GM23338 (cell line): ENCODE results near the gene TCHH. TPM values are rescaled to one million over a fixed set of nuclear protein-coding genes. Genes with fewer than 3 reads are reported as not detected.

Experiments used
- ATAC-seq: fragments of 200-7000 bp; cut with Tn5 transposase; 3 replicates; pipeline ENCODE4 v1.9.1; 2020
- DNase-seq: peaks from one replicate; pipeline ENCODE4 v3.0.0-alpha.2; 2015; ENCODE audit warnings: low spot score
- H2AFZ ChIP-seq: fragments of 200-600 bp; sonication (generic); 2 replicates; pipeline ENCODE4 v1.8.0; 2016; ENCODE audit warnings: antibody characterized with exemption, mild to moderate bottlenecking, moderate library complexity
- H3F3A ChIP-seq: fragments of 200-600 bp; sonication (generic); replicated peaks from 2 replicates; pipeline ENCODE4 v1.8.0; 2017; ENCODE audit warnings: antibody characterized with exemption, mixed run types, low read depth
- H3K27ac ChIP-seq: fragments of 200-600 bp; sonication (generic); 2 replicates; pipeline ENCODE4 v1.6.1; 2016; ENCODE audit warnings: low read depth
- H3K27me3 ChIP-seq: fragments of 200-600 bp; sonication (generic); 2 replicates; pipeline ENCODE4 v1.8.0; 2016; ENCODE audit warnings: mild to moderate bottlenecking, mixed run types, moderate library complexity; ENCODE audit not compliant: insufficient read depth
- H3K36me3 ChIP-seq: fragments of 200-600 bp; sonication (generic); 2 replicates; pipeline ENCODE4 v1.8.0; 2016; ENCODE audit warnings: mild to moderate bottlenecking; ENCODE audit not compliant: insufficient read depth
- H3K4me1 ChIP-seq: fragments of 200-600 bp; sonication (generic); 2 replicates; pipeline ENCODE4 v1.8.0; 2016; ENCODE audit warnings: mild to moderate bottlenecking, moderate library complexity; ENCODE audit not compliant: insufficient read depth
- H3K4me2 ChIP-seq: fragments of 200-600 bp; sonication (generic); 2 replicates; pipeline ENCODE4 v1.7.1; 2017; ENCODE audit warnings: mixed run types
- H3K4me3 ChIP-seq: fragments of 200-600 bp; sonication (generic); 2 replicates; pipeline ENCODE4 v1.6.1; 2016; ENCODE audit warnings: mixed run types
- H3K79me2 ChIP-seq: fragments of 200-600 bp; sonication (generic); replicated peaks from 2 replicates; pipeline ENCODE4 v1.8.0; 2017; ENCODE audit warnings: mild to moderate bottlenecking; ENCODE audit not compliant: insufficient read depth
- H3K9me2 ChIP-seq: fragments of 200-600 bp; sonication (generic); 2 replicates; pipeline ENCODE4 v1.8.0; 2017; ENCODE audit not compliant: insufficient read depth
- H4K20me1 ChIP-seq: fragments of 200-600 bp; sonication (generic); replicated peaks from 2 replicates; pipeline ENCODE4 v1.8.0; 2017; ENCODE audit warnings: mild to moderate bottlenecking; ENCODE audit not compliant: insufficient read depth
- H3K27ac Mint-ChIP-seq: 2 replicates; pipeline ENCODE4 v1.8.0; 2020; ENCODE audit warnings: inconsistent platforms, mild to moderate bottlenecking, moderate library complexity, mixed read lengths
- H3K27me3 Mint-ChIP-seq: 3 replicates; pipeline ENCODE4 v1.8.0; 2022; ENCODE audit warnings: low read depth, mild to moderate bottlenecking, moderate library complexity, mixed read lengths, inconsistent platforms; ENCODE audit not compliant: insufficient read depth, poor library complexity
- H3K36me3 Mint-ChIP-seq: 3 replicates; pipeline ENCODE4 v1.8.0; 2021; ENCODE audit warnings: low read depth, mild to moderate bottlenecking, inconsistent platforms, moderate library complexity, mixed read lengths
- H3K4me1 Mint-ChIP-seq: 3 replicates; pipeline ENCODE4 v1.8.0; 2020; ENCODE audit warnings: mild to moderate bottlenecking, inconsistent platforms, mixed read lengths
- H3K4me3 Mint-ChIP-seq: 3 replicates; pipeline ENCODE4 v1.8.0; 2021; ENCODE audit warnings: moderate library complexity, mild to moderate bottlenecking, inconsistent platforms, mixed read lengths
- H3K9me3 Mint-ChIP-seq: 3 replicates; pipeline ENCODE4 v1.8.0; 2020; ENCODE audit warnings: moderate library complexity, mild to moderate bottlenecking, inconsistent platforms, mixed read lengths
- CREB1 ChIP-seq: fragments of 250-450 bp; sonication (Bioruptor Pico); IDR thresholded peaks from 2 replicates; pipeline ENCODE4 v1.5.0; 2020; ENCODE audit warnings: low read depth, mild to moderate bottlenecking, moderate library complexity
- EZH2phosphoT487 ChIP-seq: fragments of 200-600 bp; sonication (generic); IDR thresholded peaks from one replicate; pipeline ENCODE4 v1.8.1; 2018; ENCODE audit warnings: antibody characterized with exemption; ENCODE audit not compliant: unreplicated experiment
- JUNB ChIP-seq: IDR thresholded peaks from one replicate; pipeline ENCODE4 v1.6.1; 2016; ENCODE audit warnings: antibody characterized with exemption; ENCODE audit not compliant: unreplicated experiment
- NANOG ChIP-seq: IDR thresholded peaks from 2 replicates; pipeline ENCODE4 v1.6.1; 2016; ENCODE audit warnings: antibody characterized with exemption, borderline replicate concordance
- REST ChIP-seq: IDR thresholded peaks from one replicate; pipeline ENCODE4 v1.6.1; 2018; ENCODE audit warnings: antibody characterized with exemption; ENCODE audit not compliant: unreplicated experiment
- STAT1 ChIP-seq: IDR thresholded peaks from one replicate; pipeline ENCODE4 v1.6.1; 2016; ENCODE audit warnings: antibody characterized with exemption; ENCODE audit not compliant: unreplicated experiment
- ZNF114 ChIP-seq: fragments of 250-450 bp; sonication (Bioruptor Pico); IDR thresholded peaks from 2 replicates; pipeline ENCODE4 v1.5.0; 2020; ENCODE audit warnings: mild to moderate bottlenecking, moderate library complexity
- ZNF331 ChIP-seq: fragments of 250-450 bp; sonication (Bioruptor Pico); IDR thresholded peaks from 2 replicates; pipeline ENCODE4 v1.5.0; 2020; ENCODE audit warnings: low read depth, mild to moderate bottlenecking, moderate library complexity
- polyA plus RNA-seq: library from polyadenylated mRNA; unstranded; fragments of >200 nt; fragmentation: Nextera tagmentation; extraction: Ambion mirVana; gene quantifications from 2 replicates; pipeline ENCODE4 v1.2.1, GENCODE V29; 2016
- total RNA-seq: library from RNA; depleted of rRNA; stranded (reverse); fragments of >200 nt; shearing (Covaris generic); gene quantifications from 2 replicates; pipeline ENCODE4 v1.2.3, GENCODE V29; 2014
- TF ChIP-seq, protein P1 (sequence below): IDR thresholded peaks from 2 replicates; pipeline ENCODE4 v1.6.1; 2016; ENCODE audit warnings: antibody characterized with exemption
- TF ChIP-seq, protein P2 (sequence below), 2 experiments: fragments of 200-600 bp in 1 of 2; sonication (generic) in 1 of 2; conservative IDR thresholded peaks; 2 replicates each; pipeline versions ENCODE4 v1.5.1 to v1.6.1; 2016 to 2017; ENCODE audit warnings: antibody characterized with exemption in 2 of 2, low read depth in 2 of 2, mild to moderate bottlenecking in 2 of 2, moderate library complexity in 1 of 2

Gene TCHH
- total and polyA plus RNA-seq, 2 experiments from 2014 or later, result 0.38 to 0.42 TPM

- TF ChIP-seq REST, result no peak
- TF ChIP-seq NANOG, result no peak
- TF ChIP-seq STAT1, result no peak
- no peak for TF ChIP-seq ZNF331 (CRISPR knock-in tag)
- TF ChIP-seq JUNB, result no peak
- TF ChIP-seq CREB1 (CRISPR knock-in tag), result no peak
- TF ChIP-seq, protein P1, sequence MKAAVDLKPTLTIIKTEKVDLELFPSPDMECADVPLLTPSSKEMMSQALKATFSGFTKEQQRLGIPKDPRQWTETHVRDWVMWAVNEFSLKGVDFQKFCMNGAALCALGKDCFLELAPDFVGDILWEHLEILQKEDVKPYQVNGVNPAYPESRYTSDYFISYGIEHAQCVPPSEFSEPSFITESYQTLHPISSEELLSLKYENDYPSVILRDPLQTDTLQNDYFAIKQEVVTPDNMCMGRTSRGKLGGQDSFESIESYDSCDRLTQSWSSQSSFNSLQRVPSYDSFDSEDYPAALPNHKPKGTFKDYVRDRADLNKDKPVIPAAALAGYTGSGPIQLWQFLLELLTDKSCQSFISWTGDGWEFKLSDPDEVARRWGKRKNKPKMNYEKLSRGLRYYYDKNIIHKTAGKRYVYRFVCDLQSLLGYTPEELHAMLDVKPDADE, result no peak
- no peak for TF ChIP-seq EZH2phosphoT487
Observed at GRCh38 chr1:152137215-152137614, 22.0 kb upstream of the TCHH start (continued).

DNA sequence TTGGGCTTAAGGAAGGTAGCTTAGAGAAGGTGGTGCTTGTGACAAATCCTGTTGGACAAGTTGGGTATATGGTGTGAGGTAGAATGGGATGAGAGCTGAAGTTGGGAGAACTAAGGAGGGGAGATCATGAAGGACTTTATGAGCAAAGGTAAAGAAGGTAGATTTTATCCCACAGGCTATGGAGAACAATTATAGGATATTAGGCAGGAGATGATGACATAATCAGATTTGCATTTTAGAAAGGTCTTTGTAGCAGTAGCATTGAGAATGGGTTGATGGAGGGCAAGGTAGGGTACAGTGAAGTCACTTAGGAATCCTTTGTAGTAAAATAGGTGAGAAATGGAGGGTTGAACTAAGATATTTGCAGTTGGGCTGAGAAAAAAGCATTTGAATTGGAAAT lies 14.9 kb upstream of the TCHH start:
- H3K27ac Mint-ChIP-seq, result no peak overlapping the region
- TF ChIP-seq, protein P1, result no peak
- no peak for TF ChIP-seq STAT1
- ATAC-seq (no peak), DNase-seq (no peak)
- Histone ChIP-seq H3K27ac (no peak overlapping the region), H2AFZ (no peak overlapping the region), H3F3A (no peaks in the 10 kb centered on the region), H3K79me2 (no peaks in the 10 kb centered on the region), H3K36me3 (no peaks in the 10 kb centered on the region), H3K27me3 (no peaks in the 10 kb centered on the region), H3K4me1 (no peaks in the 10 kb centered on the region), H3K4me3 (no peak overlapping the region), H3K9me2 (peaks cover 12% of the 10 kb centered on the region), H3K4me2 (no peak overlapping the region), H4K20me1 (no peaks in the 10 kb centered on the region)
- H3K9me3 Mint-ChIP-seq, result no peaks in the 10 kb centered on the region; the same call in 1 of the 3 replicates
- H3K4me1 Mint-ChIP-seq, result no peaks in the 10 kb centered on the region
- no peak overlapping the region for H3K4me3 Mint-ChIP-seq
- H3K36me3 Mint-ChIP-seq, result no peaks in the 10 kb centered on the region
- peaks cover 2% of the 10 kb centered on the region for H3K27me3 Mint-ChIP-seq

DNA sequence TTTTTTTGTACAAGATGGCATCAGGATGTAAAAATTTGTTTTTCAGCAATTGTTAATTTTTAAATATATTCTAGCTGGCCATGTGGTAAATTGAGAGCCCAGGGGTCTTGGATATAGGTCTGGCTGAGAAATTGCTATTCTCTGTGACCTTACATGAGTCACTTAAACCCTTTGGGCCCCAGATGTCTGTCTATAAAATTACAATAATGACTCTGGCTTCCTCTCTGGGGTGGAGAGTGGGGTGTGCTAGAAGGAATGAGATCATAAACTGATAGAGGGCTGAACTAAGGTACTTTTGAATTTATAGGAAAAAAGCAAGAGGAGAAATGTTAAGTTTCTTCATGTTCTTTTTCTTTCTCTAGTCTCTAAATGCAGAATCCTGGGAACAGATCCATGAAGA lies 12.4 kb upstream of the TCHH start:
- H2AFZ ChIP-seq, result no peak overlapping the region
- Mint-ChIP-seq H3K36me3 (no peaks in the 10 kb centered on the region), H3K27ac (no peak overlapping the region), H3K4me1 (no peaks in the 10 kb centered on the region), H3K4me3 (no peak overlapping the region), H3K27me3 (peaks cover 2% of the 10 kb centered on the region), H3K9me3 (no peaks in the 10 kb centered on the region; the same call in 2 of the 3 replicates)
- H3K79me2 ChIP-seq, result no peaks in the 10 kb centered on the region
- H3F3A ChIP-seq, result no peaks in the 10 kb centered on the region
- ATAC-seq (no peak), DNase-seq (no peak)
- no peak overlapping the region for H3K27ac ChIP-seq
- no peaks in the 10 kb centered on the region for H3K36me3 ChIP-seq
- H3K4me3 ChIP-seq, result no peak overlapping the region
- peaks cover 12% of the 10 kb centered on the region for H3K9me2 ChIP-seq
- H3K4me2 ChIP-seq, result no peak overlapping the region
- H3K4me1 ChIP-seq, result 0 out of 2 replicates have a peak, but pooled peaks cover under 1% of the 10 kb centered on the region
- H3K27me3 ChIP-seq, result no peaks in the 10 kb centered on the region
- no peaks in the 10 kb centered on the region for H4K20me1 ChIP-seq
- TF ChIP-seq REST (no peak), EZH2phosphoT487 (no peak), ZNF331 (CRISPR knock-in tag) (no peak), ZNF114 (CRISPR knock-in tag) (no peak)
- TF ChIP-seq, protein P1, result no peak
- TF ChIP-seq, protein P2, sequence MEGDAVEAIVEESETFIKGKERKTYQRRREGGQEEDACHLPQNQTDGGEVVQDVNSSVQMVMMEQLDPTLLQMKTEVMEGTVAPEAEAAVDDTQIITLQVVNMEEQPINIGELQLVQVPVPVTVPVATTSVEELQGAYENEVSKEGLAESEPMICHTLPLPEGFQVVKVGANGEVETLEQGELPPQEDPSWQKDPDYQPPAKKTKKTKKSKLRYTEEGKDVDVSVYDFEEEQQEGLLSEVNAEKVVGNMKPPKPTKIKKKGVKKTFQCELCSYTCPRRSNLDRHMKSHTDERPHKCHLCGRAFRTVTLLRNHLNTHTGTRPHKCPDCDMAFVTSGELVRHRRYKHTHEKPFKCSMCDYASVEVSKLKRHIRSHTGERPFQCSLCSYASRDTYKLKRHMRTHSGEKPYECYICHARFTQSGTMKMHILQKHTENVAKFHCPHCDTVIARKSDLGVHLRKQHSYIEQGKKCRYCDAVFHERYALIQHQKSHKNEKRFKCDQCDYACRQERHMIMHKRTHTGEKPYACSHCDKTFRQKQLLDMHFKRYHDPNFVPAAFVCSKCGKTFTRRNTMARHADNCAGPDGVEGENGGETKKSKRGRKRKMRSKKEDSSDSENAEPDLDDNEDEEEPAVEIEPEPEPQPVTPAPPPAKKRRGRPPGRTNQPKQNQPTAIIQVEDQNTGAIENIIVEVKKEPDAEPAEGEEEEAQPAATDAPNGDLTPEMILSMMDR (conservative IDR thresholded peaks at IDR 0.05; ENCODE audit: low read depth in 2 of 2), result no peak
